HUES6 (cell line): ENCODE data around the gene CD99.

Experiments used
- H3K27ac ChIP-seq: 2 replicates; pipeline ENCODE4 v1.7.0; 2013; ENCODE audit warnings: low read depth, mild to moderate bottlenecking, low read length, inconsistent platforms
- H3K27me3 ChIP-seq: 2 replicates; pipeline ENCODE4 v1.6.1; 2013; ENCODE audit warnings: low read length; ENCODE audit not compliant: control insufficient read depth, insufficient read depth
- H3K36me3 ChIP-seq: 2 replicates; pipeline ENCODE4 v1.6.1; 2013; ENCODE audit warnings: low read length; ENCODE audit not compliant: control insufficient read depth, insufficient read depth
- H3K4me1 ChIP-seq: 2 replicates; pipeline ENCODE4 v1.6.1; 2013; ENCODE audit warnings: low read length; ENCODE audit not compliant: control insufficient read depth, insufficient read depth
- H3K4me3 ChIP-seq: 2 replicates; pipeline ENCODE4 v1.5.1; 2013; ENCODE audit warnings: low read depth, low read length
- H3K9ac ChIP-seq: one replicate; pipeline ENCODE4 v1.6.1; 2013; ENCODE audit warnings: mild to moderate bottlenecking, low read length
- H3K9me3 ChIP-seq: 2 replicates; pipeline ENCODE4 v1.6.1; 2013; ENCODE audit warnings: low read depth, low read length; ENCODE audit not compliant: control insufficient read depth, insufficient read depth

The CD99 gene

GRCh38 chrX:2656257-2656836, 34.7 kb upstream of the CD99 start:
- Histone ChIP-seq H3K4me1 (peaks cover 8% of the 10 kb centered on the region; the same call in 1 of the 2 replicates), H3K9ac (no peak overlapping the region), H3K36me3 (no peaks in the 10 kb centered on the region), H3K27ac (no peak overlapping the region), H3K27me3 (no peaks in the 10 kb centered on the region), H3K9me3 (no peaks in the 10 kb centered on the region), H3K4me3 (no peak overlapping the region)

GRCh38 chrX:2657532-2658113, 33.5 kb upstream of the CD99 start:
- Histone ChIP-seq H3K9ac (no peak overlapping the region), H3K27me3 (no peaks in the 10 kb centered on the region), H3K4me1 (peaks cover 8% of the 10 kb centered on the region; the same call in 1 of the 2 replicates), H3K4me3 (no peak overlapping the region), H3K9me3 (no peaks in the 10 kb centered on the region), H3K36me3 (no peaks in the 10 kb centered on the region), H3K27ac (no peak overlapping the region)

- Histone ChIP-seq H3K4me1 (peaks cover 8% of the 10 kb centered on the region; the same call in 1 of the 2 replicates), H3K27me3 (no peaks in the 10 kb centered on the region), H3K27ac (no peak overlapping the region), H3K9me3 (no peaks in the 10 kb centered on the region), H3K36me3 (no peaks in the 10 kb centered on the region), H3K9ac (no peak overlapping the region), H3K4me3 (no peak overlapping the region)
Observed at GRCh38 chrX:2658585-2659292, 32.4 kb upstream of the CD99 start.

GRCh38 chrX:2662586-2662985, 28.5 kb upstream of the CD99 start:
- Histone ChIP-seq H3K4me3 (no peak overlapping the region), H3K36me3 (no peaks in the 10 kb centered on the region), H3K4me1 (no peaks in the 10 kb centered on the region), H3K27ac (no peak overlapping the region), H3K9me3 (no peaks in the 10 kb centered on the region), H3K9ac (no peak overlapping the region), H3K27me3 (no peaks in the 10 kb centered on the region)

- no peaks in the 10 kb centered on the region for H3K36me3 ChIP-seq
- H3K9me3 ChIP-seq = no peaks in the 10 kb centered on the region
- no peaks in the 10 kb centered on the region for H3K27me3 ChIP-seq
- no peak overlapping the region for H3K27ac ChIP-seq
- H3K4me1 ChIP-seq = no peaks in the 10 kb centered on the region
- H3K9ac ChIP-seq = no peak overlapping the region
- H3K4me3 ChIP-seq = no peak overlapping the region
Observed at GRCh38 chrX:2664502-2664901, 26.6 kb upstream of the CD99 start.

- Histone ChIP-seq H3K36me3 (no peaks in the 10 kb centered on the region), H3K9ac (no peak overlapping the region), H3K27me3 (no peaks in the 10 kb centered on the region), H3K4me1 (no peaks in the 10 kb centered on the region), H3K9me3 (no peaks in the 10 kb centered on the region), H3K27ac (no peak overlapping the region), H3K4me3 (no peak overlapping the region)
Observed at GRCh38 chrX:2665387-2666304, 25.4 kb upstream of the CD99 start.

GRCh38 chrX:2666491-2666890, 24.6 kb upstream of the CD99 start:
- no peak overlapping the region for H3K4me3 ChIP-seq
- H3K27ac ChIP-seq = no peak overlapping the region

GRCh38 chrX:2670978-2671377, 20.1 kb upstream of the CD99 start:
- no peaks in the 10 kb centered on the region for H3K36me3 ChIP-seq
- H3K4me3 ChIP-seq = no peak overlapping the region
- H3K9ac ChIP-seq = no peak overlapping the region
- no peaks in the 10 kb centered on the region for H3K27me3 ChIP-seq
- H3K27ac ChIP-seq = no peak overlapping the region
- no peaks in the 10 kb centered on the region for H3K4me1 ChIP-seq
- peaks cover 2% of the 10 kb centered on the region; the same call in 1 of the 2 replicates for H3K9me3 ChIP-seq

More at GRCh38 chrX:2666491-2666890, 24.6 kb upstream of the CD99 start:
- Histone ChIP-seq H3K27me3 (no peaks in the 10 kb centered on the region), H3K9me3 (no peaks in the 10 kb centered on the region), H3K36me3 (no peaks in the 10 kb centered on the region), H3K4me1 (no peaks in the 10 kb centered on the region), H3K9ac (no peak overlapping the region)

- peaks cover 2% of the 10 kb centered on the region; the same call in 1 of the 2 replicates for H3K9me3 ChIP-seq
- H3K27ac ChIP-seq = no peak overlapping the region
- no peak overlapping the region for H3K4me3 ChIP-seq
- H3K9ac ChIP-seq = no peak overlapping the region
- H3K36me3 ChIP-seq = no peaks in the 10 kb centered on the region
- H3K4me1 ChIP-seq = no peaks in the 10 kb centered on the region
- H3K27me3 ChIP-seq = no peaks in the 10 kb centered on the region
Observed at GRCh38 chrX:2672084-2672483, 19.0 kb upstream of the CD99 start.

GRCh38 chrX:2673611-2674010, 17.5 kb upstream of the CD99 start:
- H3K27me3 ChIP-seq = no peaks in the 10 kb centered on the region
- peaks cover 3% of the 10 kb centered on the region; the same call in 1 of the 2 replicates for H3K4me1 ChIP-seq
- H3K4me3 ChIP-seq = no peak overlapping the region
- H3K36me3 ChIP-seq = no peaks in the 10 kb centered on the region
- H3K27ac ChIP-seq = no peak overlapping the region
- peaks cover 2% of the 10 kb centered on the region; the same call in 1 of the 2 replicates for H3K9me3 ChIP-seq
- no peak overlapping the region for H3K9ac ChIP-seq
